Measurements from ENCODE around the gene EEF2KMT. TPM values are rescaled to one million over a fixed set of nuclear protein-coding genes. Genes with fewer than 3 reads are reported as not detected.
"Not testable (repeated sequence)": the region's sequence is repeated elsewhere in the genome, so short reads cannot be mapped to it uniquely, and the experiment has no call there.

Gene EEF2KMT
- total and polyA plus RNA-seq, 2 of the 8 experiments (the other 6 are each of a cell fraction or from before 2014, with no cell fraction given): 35.8 to 37.0 TPM

DNA sequence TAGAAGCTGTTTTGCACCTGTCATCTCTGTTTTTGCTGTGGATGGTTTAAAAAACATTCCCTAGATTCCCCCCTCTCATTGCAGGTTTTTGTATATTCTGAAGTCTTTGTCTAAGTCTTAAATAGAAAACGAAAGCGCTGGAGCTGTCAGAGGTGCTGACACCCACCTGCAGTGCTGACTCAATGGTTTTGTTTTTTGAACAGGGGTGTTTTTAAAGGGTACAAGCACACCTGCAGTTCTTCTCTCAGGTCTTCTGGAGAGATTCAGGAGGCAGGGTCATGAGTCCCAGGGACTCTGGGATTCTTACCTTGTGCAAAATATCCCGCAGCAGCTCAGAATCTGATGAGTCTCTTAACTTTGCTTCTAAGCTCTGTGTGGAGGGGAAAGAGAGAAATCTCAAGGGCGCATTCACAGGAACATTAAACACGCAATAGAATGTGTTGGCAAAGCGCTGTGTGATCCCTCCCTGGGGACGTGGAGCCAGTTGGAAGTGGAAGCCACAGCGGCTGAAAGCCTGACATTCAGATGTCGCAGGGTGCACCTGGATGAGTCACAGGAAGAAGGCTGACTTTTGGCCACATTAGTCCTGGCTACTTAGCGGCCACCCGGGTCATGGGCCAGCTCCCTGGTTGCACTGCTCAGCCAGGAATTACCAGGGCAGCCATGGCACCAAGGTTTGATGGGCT is 2.3 kb downstream of the EEF2KMT start:
- not testable (repeated sequence) for H3K36me3 ChIP-seq (ENCODE audit: control insufficient read depth in 2 of 4, insufficient read depth in 4 of 4, low read length in 3 of 4); H3K23ac ChIP-seq (ENCODE audit: insufficient read length); H3K23me2 ChIP-seq (ENCODE audit: low read depth, low read length); H4K91ac ChIP-seq (replicated peaks; ENCODE audit: insufficient read length, low read length); H3K4me1 ChIP-seq (replicated peaks in 1 of 4; ENCODE audit: control insufficient read depth in 3 of 4, insufficient read depth in 4 of 4, low read length in 3 of 4); H3K79me2 ChIP-seq (ENCODE audit: control insufficient read depth in 1 of 2, insufficient read depth in 2 of 2, low read length in 2 of 2); H4K5ac ChIP-seq (ENCODE audit: insufficient read length, low read depth, low read length); H2AFZ ChIP-seq (ENCODE audit: low read length); H3K56ac ChIP-seq (replicated peaks; ENCODE audit: insufficient read length, low read depth, low read length); H3K4ac ChIP-seq (replicated peaks; ENCODE audit: insufficient read length, low read depth, low read length); H3K4me2 ChIP-seq (ENCODE audit: insufficient read depth in 1 of 2, low read depth in 2 of 2, low read length in 2 of 2); FAIRE-seq; H3K14ac ChIP-seq (ENCODE audit: insufficient read length); DNase-seq (ENCODE audit: low read depth in 1 of 2, low spot score in 2 of 2); H3K18ac ChIP-seq (ENCODE audit: extremely low read depth, low read length); H4K20me1 ChIP-seq (replicated peaks in 1 of 2; ENCODE audit: control insufficient read depth in 1 of 2, insufficient read depth in 2 of 2, low read length in 2 of 2); H3K9me3 ChIP-seq (ENCODE audit: insufficient read depth in 2 of 2, low read depth in 1 of 2, low read length in 1 of 2); H3K27me3 ChIP-seq (replicated peaks in 1 of 4; ENCODE audit: control insufficient read depth in 3 of 4, extremely low read depth in 1 of 4, insufficient read depth in 3 of 4, low read length in 3 of 4); H2AK5ac ChIP-seq (ENCODE audit: low read depth, low read length); H4K8ac ChIP-seq (ENCODE audit: extremely low read depth, insufficient read depth, low read length); H2BK20ac ChIP-seq (ENCODE audit: low read length); H2BK15ac ChIP-seq (ENCODE audit: low read length); H3K9ac ChIP-seq (replicated peaks in 1 of 4; ENCODE audit: extremely low read depth in 1 of 4, low read depth in 3 of 4, low read length in 3 of 4); H2BK5ac ChIP-seq (ENCODE audit: low read depth, low read length); H3K27ac ChIP-seq (ENCODE audit: low read depth, low read length); H2BK120ac ChIP-seq (replicated peaks; ENCODE audit: low read depth, low read length); H3K79me1 ChIP-seq (ENCODE audit: low read depth, low read length); H2BK12ac ChIP-seq (ENCODE audit: low read depth, low read length); H3K4me3 ChIP-seq (ENCODE audit: extremely low read depth in 1 of 4, insufficient read depth in 2 of 4, low read depth in 3 of 4, low read length in 4 of 4)
- 76% methylated on average over 11 of the region's 11 CpGs; no CpG with 5 or more reads in 1 of the 2 experiments for WGBS, 2 experiments (ENCODE audit: extremely low coverage in 1 of 2, insufficient coverage in 1 of 2, insufficient read length in 1 of 2, insufficient replicate concordance in 2 of 2, low coverage in 1 of 2, low lambda C conversion rate in 2 of 2, missing lambda C conversion rate in 1 of 2)
- ChIA-PET POLR2A (ENCODE audit: partially characterized antibody) (interaction anchor here (1.1 kb wide), 1 partner anchor 35 kb away, joined by 3 read pairs; no protein-coding TSS in a partner anchor), CTCF (ENCODE audit: partially characterized antibody) (interaction anchor here (27.9 kb wide), 1 partner anchor 42 kb away, joined by 625 read pairs; the partner anchor contains the start of gene C16orf89)

All from H1 (cell line).